WTC11 (cell line): Measurements from ENCODE around the gene CGREF1.

Experiments
- CTCF ChIP-seq: fragments of 200-600 bp; IDR thresholded peaks from 2 replicates; pipeline ENCODE4 v1.8.0; 2022; ENCODE audit warnings: antibody characterized with exemption
- ESRRA ChIP-seq: sonication (generic); formaldehyde crosslinking; IDR thresholded peaks from 2 replicates; pipeline ENCODE4 v1.8.1; 2022; ENCODE audit warnings: mild to moderate bottlenecking, missing genetic modification reagents, borderline replicate concordance
- TEAD4 ChIP-seq: sonication (generic); formaldehyde crosslinking; IDR thresholded peaks from 2 replicates; pipeline ENCODE4 v1.8.0; 2022; ENCODE audit warnings: mild to moderate bottlenecking, missing genetic modification reagents
- ZNF281 ChIP-seq: sonication (generic); formaldehyde crosslinking; IDR thresholded peaks from 2 replicates; pipeline ENCODE4 v1.8.0; 2023; ENCODE audit warnings: mild to moderate bottlenecking, missing genetic modification reagents

GRCh38 chr2:27070653-27071276 is 48.2 kb downstream of the CGREF1 start:
- no peak for TF ChIP-seq CTCF
- TF ChIP-seq ZNF281 (CRISPR knock-in tag), result no peak
- no peak for TF ChIP-seq ESRRA (CRISPR knock-in tag)
- no peak for TF ChIP-seq TEAD4
